K562 (cell line): ENCODE measurements around the gene TUT7. TPM values are rescaled to one million over a fixed set of nuclear protein-coding genes. Genes with fewer than 3 reads are reported as not detected.

Experiments
- ATAC-seq: fragments of 200-7000 bp; cut with Tn5 transposase; 3 replicates; pipeline ENCODE4 v1.9.1; 2020; ENCODE audit warnings: moderate library complexity
- BruUV-seq: library from RNA; stranded (reverse); fragments of 400-500 nt; replicated peaks from 2 replicates; lab custom pipeline; 2021; lab: Mats Ljungman, UMichigan
- CTCF ChIA-PET: fragments of 300-600 bp; formaldehyde crosslinking; extraction: SDS; loops from one replicate; lab custom pipeline; 2021; ENCODE audit warnings: low intra/inter-chr PET ratio; lab: Yijun Ruan, JAX
- POLR2A ChIA-PET: fragments of 300-600, 350-650 bp; sonication (Branson Sonifier 250); formaldehyde crosslinking; extraction: SDS; loops from one replicate; lab custom pipeline; 2021; ENCODE audit warnings: antibody characterized with exemption, inconsistent platforms; lab: Yijun Ruan, JAX
- DNase-seq, 4 experiments: peaks; one replicate each; pipeline versions ENCODE4 v3.0.0 to v3.0.0-alpha.2; 2011 to 2018; ENCODE audit warnings: low spot score in 3 of 4, mixed read lengths in 3 of 4; ENCODE audit errors: extremely low read depth in 1 of 4
- FAIRE-seq: peaks from 2 replicates; lab custom pipeline; 2011; peaks lifted over from hg19 to GRCh38; lab: Jason Lieb, UNC
- H2AFZ ChIP-seq: 2 replicates; pipeline ENCODE4 v1.6.0; 2011; ENCODE audit warnings: low read depth, low read length, control low read depth, inconsistent platforms
- H3K27ac ChIP-seq: fragments of 200-600 bp; 3 replicates; pipeline ENCODE4 v1.8.0; 2011; ENCODE audit warnings: low read depth, mild to moderate bottlenecking, control low read depth, inconsistent platforms, low read length, moderate library complexity, mixed read lengths; ENCODE audit errors: extremely low read depth
- H3K27me3 ChIP-seq, 2 experiments: fragments of 300-600 bp in 1 of 2; 2 replicates in 1 of 2; 3 replicates in 1 of 2; pipeline versions ENCODE4 v1.6.0 to v1.8.0; 2011; ENCODE audit warnings: inconsistent platforms in 2 of 2, low read length in 2 of 2, mild to moderate bottlenecking in 1 of 2, mixed read lengths in 1 of 2, moderate library complexity in 1 of 2; ENCODE audit not compliant: control insufficient read depth in 2 of 2, insufficient read depth in 2 of 2
- H3K36me3 ChIP-seq: fragments of 300-600 bp; 3 replicates; pipeline ENCODE4 v1.8.0; 2011; ENCODE audit warnings: mild to moderate bottlenecking, low read length, inconsistent platforms; ENCODE audit not compliant: control insufficient read depth, insufficient read depth
- H3K4me1 ChIP-seq, 2 experiments: fragments of 200-600 bp in 1 of 2; replicated peaks in 1 of 2; 2 replicates in 1 of 2; 3 replicates in 1 of 2; pipeline versions ENCODE4 v1.5.1 to v1.8.0; 2011; ENCODE audit warnings: inconsistent platforms in 2 of 2, low read length in 2 of 2, mild to moderate bottlenecking in 1 of 2, mixed read lengths in 1 of 2, moderate library complexity in 1 of 2; ENCODE audit not compliant: control insufficient read depth in 2 of 2, insufficient read depth in 2 of 2
- H3K4me2 ChIP-seq: 2 replicates; pipeline ENCODE4 v1.6.1; 2011; ENCODE audit warnings: low read length, control low read depth, inconsistent platforms, mixed read lengths; ENCODE audit not compliant: insufficient read depth
- H3K4me3 ChIP-seq: fragments of 200-600 bp; sonication (generic), shearing (Covaris generic); 2 replicates; pipeline ENCODE4 v1.5.1; 2016; ENCODE audit warnings: control low read depth, inconsistent platforms
- H3K79me2 ChIP-seq: fragments of 200-600 bp; 3 replicates; pipeline ENCODE4 v1.8.0; 2011; ENCODE audit warnings: low read length, inconsistent platforms; ENCODE audit not compliant: control insufficient read depth, insufficient read depth
- H3K9ac ChIP-seq, 2 experiments: 2 replicates each; pipeline versions ENCODE4 v1.6.0 to v1.6.1; 2011; ENCODE audit warnings: low read depth in 2 of 2, low read length in 2 of 2, control low read depth in 1 of 2, inconsistent platforms in 1 of 2, mild to moderate bottlenecking in 1 of 2, mixed read lengths in 1 of 2; ENCODE audit not compliant: insufficient read depth in 1 of 2
- H3K9me1 ChIP-seq: one replicate; pipeline ENCODE4 v1.6.0; 2011; ENCODE audit warnings: inconsistent platforms, mild to moderate bottlenecking, low read length, moderate library complexity; ENCODE audit not compliant: control insufficient read depth, insufficient read depth
- H3K9me3 ChIP-seq: replicated peaks from 2 replicates; pipeline ENCODE4 v1.5.1; 2011; ENCODE audit warnings: low read depth, low read length, inconsistent platforms; ENCODE audit not compliant: control insufficient read depth, insufficient read depth
- H4K20me1 ChIP-seq: replicated peaks from 2 replicates; pipeline ENCODE4 v1.6.1; 2011; ENCODE audit warnings: low read length, inconsistent platforms, mixed read lengths; ENCODE audit not compliant: control insufficient read depth, insufficient read depth
- DPF2 ChIP-seq: fragments of 450-650 bp; IDR thresholded peaks from 2 replicates; pipeline ENCODE4 v1.6.1; 2016
- LARP7 ChIP-seq: fragments of 450-650 bp; IDR thresholded peaks from 2 replicates; pipeline ENCODE4 v1.6.1; 2016
- MTA1 ChIP-seq: fragments of 450-650 bp; IDR thresholded peaks from 2 replicates; pipeline ENCODE4 v1.6.1; 2017; ENCODE audit warnings: borderline replicate concordance
- PTTG1 ChIP-seq: fragments of 450-650 bp; IDR thresholded peaks from 2 replicates; pipeline ENCODE4 v1.6.1; 2016; ENCODE audit warnings: low read depth, mild to moderate bottlenecking, missing genetic modification characterization, missing compliant biosample characterization
- SNIP1 ChIP-seq: fragments of 450-650 bp; IDR thresholded peaks from 2 replicates; pipeline ENCODE4 v1.7.1; 2017; ENCODE audit warnings: low read depth, mild to moderate bottlenecking
- TFAP4 ChIP-seq: sonication (generic); formaldehyde crosslinking; IDR thresholded peaks from 2 replicates; pipeline ENCODE4 v1.8.0; 2022; ENCODE audit warnings: missing genetic modification reagents, mild to moderate bottlenecking, moderate library complexity, borderline replicate concordance
- WGBS: fragments of 100-300 bp; shearing (Covaris generic); methylation state at CpG from one replicate; pipeline ENCODE4 v1.1.6; 2016; ENCODE audit warnings: low coverage, mixed read lengths; ENCODE audit not compliant: insufficient coverage; ENCODE audit errors: missing lambda C conversion rate; 5-methylcytosine and 5-hydroxymethylcytosine counted together
- in situ Hi-C: fragments of 300-500 bp; cut with MboI; formaldehyde crosslinking; loops from 4 replicates; pipeline ENCODE4 v1.15.0; 2018; ENCODE audit warnings: inconsistent platforms, mixed read lengths
- intact Hi-C: fragments of 100-400 bp; cut with micrococcal nuclease; formaldehyde crosslinking; loops from 2 replicates; pipeline ENCODE4 v1.14.2; 2022
- polyA plus RNA-seq, 8 experiments: library from polyadenylated mRNA; depleted of rRNA in 4 of 8; stranded (reverse) in 5 of 8; unstranded in 3 of 8; fragments of >200 nt; fragmentation: Nextera tagmentation in 2 of 8; fragmentation: Illumina TruSeq in 1 of 8; extraction: Ambion mirVana in 2 of 8; extraction: Trizol in 1 of 8; gene quantifications; 2 replicates each; pipeline versions ENCODE4 v1.2.1 to v1.2.3, GENCODE V29; 2011 to 2014; ENCODE audit warnings: inconsistent platforms in 1 of 8, missing spikeins in 1 of 8
- total RNA-seq, 7 experiments: library from RNA; depleted of rRNA in 6 of 7; stranded (reverse); fragments of >200 nt in 6 of 7; fragmentation: Illumina TruSeq in 2 of 7; extraction: Trizol in 2 of 7; gene quantifications; 2 replicates each; pipeline versions ENCODE4 v1.2.1 to v1.2.3, GENCODE V29; 2011 to 2021; ENCODE audit warnings: low replicate concordance in 1 of 7
- TF ChIP-seq, protein P1 (sequence below): sonication (generic); formaldehyde crosslinking; IDR thresholded peaks from 2 replicates; pipeline ENCODE4 v1.8.1; 2023; ENCODE audit warnings: mild to moderate bottlenecking, missing genetic modification reagents

Gene TUT7
- total and polyA plus RNA-seq, 9 of the 15 experiments (the other 6 are each of a cell fraction or from before 2014, with no cell fraction given), result 5.9 to 26.9 (median 15.2) TPM

GRCh38 chr9:86333651-86334050 is 20.6 kb downstream of the TUT7 start:
- Histone ChIP-seq H3K4me2 (no peak overlapping the region), H3K27ac (no peak overlapping the region), H3K9ac (no peak overlapping the region), H3K9me3 (no peaks in the 10 kb centered on the region), H3K36me3 (peaks cover 48% of the 10 kb centered on the region; the same call in 2 of the 3 replicates), H4K20me1 (no peaks in the 10 kb centered on the region), H3K9me1 (no peaks in the 10 kb centered on the region), H3K79me2 (no peaks in the 10 kb centered on the region), H3K27me3 (no peaks in the 10 kb centered on the region), H2AFZ (no peak overlapping the region), H3K4me1 (no peaks in the 10 kb centered on the region), H3K4me3 (no peak overlapping the region)
- no peak for ATAC-seq
- no peak for DNase-seq
- intact Hi-C loops, result no loop called here
- in situ Hi-C loops, result no loop called here
- TF ChIP-seq DPF2 (no peak), TFAP4 (no peak), PTTG1 (no peak), MTA1 (no peak), LARP7 (no peak), SNIP1 (no peak)
- TF ChIP-seq, protein P1, sequence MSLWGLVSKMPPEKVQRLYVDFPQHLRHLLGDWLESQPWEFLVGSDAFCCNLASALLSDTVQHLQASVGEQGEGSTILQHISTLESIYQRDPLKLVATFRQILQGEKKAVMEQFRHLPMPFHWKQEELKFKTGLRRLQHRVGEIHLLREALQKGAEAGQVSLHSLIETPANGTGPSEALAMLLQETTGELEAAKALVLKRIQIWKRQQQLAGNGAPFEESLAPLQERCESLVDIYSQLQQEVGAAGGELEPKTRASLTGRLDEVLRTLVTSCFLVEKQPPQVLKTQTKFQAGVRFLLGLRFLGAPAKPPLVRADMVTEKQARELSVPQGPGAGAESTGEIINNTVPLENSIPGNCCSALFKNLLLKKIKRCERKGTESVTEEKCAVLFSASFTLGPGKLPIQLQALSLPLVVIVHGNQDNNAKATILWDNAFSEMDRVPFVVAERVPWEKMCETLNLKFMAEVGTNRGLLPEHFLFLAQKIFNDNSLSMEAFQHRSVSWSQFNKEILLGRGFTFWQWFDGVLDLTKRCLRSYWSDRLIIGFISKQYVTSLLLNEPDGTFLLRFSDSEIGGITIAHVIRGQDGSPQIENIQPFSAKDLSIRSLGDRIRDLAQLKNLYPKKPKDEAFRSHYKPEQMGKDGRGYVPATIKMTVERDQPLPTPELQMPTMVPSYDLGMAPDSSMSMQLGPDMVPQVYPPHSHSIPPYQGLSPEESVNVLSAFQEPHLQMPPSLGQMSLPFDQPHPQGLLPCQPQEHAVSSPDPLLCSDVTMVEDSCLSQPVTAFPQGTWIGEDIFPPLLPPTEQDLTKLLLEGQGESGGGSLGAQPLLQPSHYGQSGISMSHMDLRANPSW (CRISPR knock-in tag), result no peak
- ChIA-PET CTCF (no interaction called here), POLR2A (no interaction called here)
- no TSS peak for BruUV-seq
- FAIRE-seq, result no peak
- 100% methylated on average over 1 of the region's 2 CpGs for WGBS
